Immature natural killer cell (primary cell): Measurements from ENCODE around the gene DNAJC19. TPM values are rescaled to one million over a fixed set of nuclear protein-coding genes. Genes with fewer than 3 reads are reported as not detected.
A peak's percentile ranks its signal among the peaks of the same experiment; 100 is the strongest.
"Not testable (repeated sequence)": the region's sequence is repeated elsewhere in the genome, so short reads cannot be mapped to it uniquely, and the experiment has no call there.

Experiments
- DNase-seq, 3 donors: peaks; one replicate each; pipeline ENCODE4 v3.0.0; 2022; ENCODE audit warnings: mixed read lengths in 1 of 3
- H3K27ac Mint-ChIP-seq, 6 donors: one replicate each; pipeline ENCODE4 v1.8.0; 2020; ENCODE audit warnings: mixed read lengths in 6 of 6, mild to moderate bottlenecking in 5 of 6, inconsistent platforms in 4 of 6, moderate library complexity in 3 of 6
- H3K27me3 Mint-ChIP-seq, 3 donors: one replicate each; pipeline ENCODE4 v1.8.0; 2020 to 2021; ENCODE audit warnings: low read depth in 3 of 3, mild to moderate bottlenecking in 3 of 3, mixed read lengths in 3 of 3, moderate library complexity in 3 of 3, inconsistent platforms in 1 of 3
- H3K36me3 Mint-ChIP-seq, 3 donors: one replicate each; pipeline ENCODE4 v1.8.0; 2020; ENCODE audit warnings: mixed read lengths in 3 of 3, inconsistent platforms in 2 of 3, mild to moderate bottlenecking in 2 of 3
- H3K4me1 Mint-ChIP-seq, 2 donors: one replicate each; pipeline ENCODE4 v1.8.0; 2020; ENCODE audit warnings: inconsistent platforms in 2 of 2, mild to moderate bottlenecking in 2 of 2, mixed read lengths in 2 of 2, moderate library complexity in 1 of 2
- H3K4me3 Mint-ChIP-seq, 5 donors: one replicate each; pipeline ENCODE4 v1.8.0; 2020; ENCODE audit warnings: mild to moderate bottlenecking in 5 of 5, mixed read lengths in 5 of 5, inconsistent platforms in 3 of 5, moderate library complexity in 3 of 5
- H3K9me3 Mint-ChIP-seq, 6 donors: one replicate each; pipeline ENCODE4 v1.8.0; 2020; ENCODE audit warnings: mild to moderate bottlenecking in 6 of 6, mixed read lengths in 6 of 6, inconsistent platforms in 4 of 6, moderate library complexity in 3 of 6
- polyA plus RNA-seq, 3 donors: library from polyadenylated mRNA; unstranded; fragments of 300-500 nt; fragmentation: Illumina TruSeq; gene quantifications; one replicate each; pipeline ENCODE4 v1.2.3, GENCODE V29; 2021

DNAJC19 gene
- polyA plus RNA-seq, result 10 to 100 TPM; 68.6 to 82.9 (median 71.9) TPM

GRCh38 chr3:180989291-180990163, at the start of gene DNAJC19:
DNAJC19 (minus strand) TSS chr3:180989736; CDS start chr3:180989602, 134 bp downstream.
- Mint-ChIP-seq H3K27ac (peak within 1 kb of the TSS; percentile 82 to 98 (median 96)), H3K4me1 (peaks cover 22 to 58% of the 10 kb centered on the region in 2 donors), H3K4me3 (peak within 1 kb of the TSS; percentile 90 to 99 (median 96))

DNA sequence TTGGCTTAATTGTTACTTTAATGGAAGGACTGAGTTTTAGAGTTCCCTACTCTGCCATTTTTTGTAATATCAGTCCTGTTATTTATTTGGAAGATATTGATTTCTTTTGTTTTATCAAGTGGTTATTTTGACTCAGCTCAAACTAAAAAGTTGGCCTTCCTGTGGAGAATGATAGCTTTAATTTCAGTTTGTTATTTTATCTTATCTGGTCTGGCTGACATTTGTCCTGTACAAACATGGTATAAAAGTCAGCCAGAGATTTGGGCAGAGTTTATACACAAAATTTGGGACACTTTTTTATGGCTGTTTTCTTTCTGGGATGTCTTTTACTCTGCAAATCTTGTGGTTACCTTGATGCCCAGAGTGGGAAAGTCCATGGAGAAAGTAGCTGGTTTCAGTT, 41.4 kb upstream of the DNAJC19 start:
- no peak overlapping the region for H3K4me3 Mint-ChIP-seq
- H3K36me3 Mint-ChIP-seq, result no peaks in the 10 kb centered on the region
- no peak for DNase-seq
- H3K27me3 Mint-ChIP-seq, result peaks cover 0 to 5% (median 3%) of the 10 kb centered on the region in 3 donors
- H3K9me3 Mint-ChIP-seq, result peaks cover 0 to 36% (median 8%) of the 10 kb centered on the region in 6 donors
- no peaks in the 10 kb centered on the region for H3K4me1 Mint-ChIP-seq
- no peak overlapping the region for H3K27ac Mint-ChIP-seq

More at GRCh38 chr3:180989291-180990163, at the start of gene DNAJC19:
- Mint-ChIP-seq H3K36me3 (peaks cover 0 to 4% (median 3%) of the 10 kb centered on the region in 3 donors), H3K27me3 (peaks cover 7 to 17% (median 17%) of the 10 kb centered on the region in 3 donors), H3K9me3 (no peaks in the 10 kb centered on the region)
- peak; percentile 91 to 93 (median 91) for DNase-seq

GRCh38 chr3:181025204-181025603, 35.7 kb upstream of the DNAJC19 start:
- no peak overlapping the region for H3K4me3 Mint-ChIP-seq
- H3K27me3 Mint-ChIP-seq, result peaks cover 0 to 6% (median 3%) of the 10 kb centered on the region in 3 donors
- H3K27ac Mint-ChIP-seq, result no peak overlapping the region
- H3K36me3 Mint-ChIP-seq, result no peaks in the 10 kb centered on the region
- H3K9me3 Mint-ChIP-seq, result peaks cover 2 to 30% (median 14%) of the 10 kb centered on the region in 6 donors
- no peaks in the 10 kb centered on the region for H3K4me1 Mint-ChIP-seq
- no peak for DNase-seq

DNA sequence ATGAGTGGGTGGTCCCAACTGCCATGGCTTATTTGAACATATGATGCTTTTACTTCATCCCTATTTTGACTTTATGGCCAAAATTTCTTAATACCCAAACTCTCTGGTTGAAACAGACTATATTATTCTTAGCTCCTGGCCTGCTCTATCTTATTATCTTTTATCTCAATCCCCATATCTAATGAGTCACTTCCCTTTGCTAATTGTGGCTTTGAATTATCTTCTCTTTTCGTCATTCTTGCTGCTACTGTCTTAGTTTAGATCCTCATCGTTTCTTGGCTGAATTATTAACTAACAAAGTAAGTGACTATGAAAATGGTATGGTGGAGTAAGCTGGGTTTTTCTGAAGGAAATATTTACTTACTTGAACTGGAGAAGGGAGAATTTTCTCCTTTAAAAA, 28.2 kb upstream of the DNAJC19 start:
- Mint-ChIP-seq H3K4me3 (no peak overlapping the region), H3K36me3 (no peaks in the 10 kb centered on the region), H3K9me3 (peaks cover 0 to 9% (median under 1%) of the 10 kb centered on the region in 6 donors), H3K4me1 (no peaks in the 10 kb centered on the region), H3K27me3 (peaks cover 0 to 7% (median 2%) of the 10 kb centered on the region in 3 donors), H3K27ac (no peak overlapping the region)
- DNase-seq, result no peak

DNA sequence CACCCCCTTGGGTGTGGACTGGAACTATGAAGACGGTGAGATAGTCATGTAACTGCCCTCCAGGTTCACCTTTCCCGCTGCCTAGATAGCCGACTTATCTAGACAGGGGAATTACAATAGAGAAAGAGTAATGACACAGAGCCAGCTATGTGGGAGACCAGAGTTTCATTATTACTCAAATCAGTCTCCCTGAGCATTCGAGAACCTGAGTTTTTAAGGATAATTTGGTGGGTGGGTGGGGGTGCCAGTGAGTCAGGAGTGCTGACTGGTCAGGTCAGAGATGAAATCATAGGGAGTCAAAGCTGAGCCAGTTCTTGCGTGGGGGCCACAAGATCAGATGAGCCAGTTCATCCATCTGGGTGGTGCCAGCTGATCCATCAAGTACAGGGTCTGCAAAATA, 19.7 kb upstream of the DNAJC19 start:
- Mint-ChIP-seq H3K9me3 (peaks cover 0 to 5% (median under 1%) of the 10 kb centered on the region in 6 donors), H3K4me3 (no peak overlapping the region), H3K27ac (no peak overlapping the region), H3K27me3 (peaks cover 0 to 4% (median 0%) of the 10 kb centered on the region in 3 donors), H3K36me3 (no peaks in the 10 kb centered on the region), H3K4me1 (no peaks in the 10 kb centered on the region)
- no peak for DNase-seq

DNA sequence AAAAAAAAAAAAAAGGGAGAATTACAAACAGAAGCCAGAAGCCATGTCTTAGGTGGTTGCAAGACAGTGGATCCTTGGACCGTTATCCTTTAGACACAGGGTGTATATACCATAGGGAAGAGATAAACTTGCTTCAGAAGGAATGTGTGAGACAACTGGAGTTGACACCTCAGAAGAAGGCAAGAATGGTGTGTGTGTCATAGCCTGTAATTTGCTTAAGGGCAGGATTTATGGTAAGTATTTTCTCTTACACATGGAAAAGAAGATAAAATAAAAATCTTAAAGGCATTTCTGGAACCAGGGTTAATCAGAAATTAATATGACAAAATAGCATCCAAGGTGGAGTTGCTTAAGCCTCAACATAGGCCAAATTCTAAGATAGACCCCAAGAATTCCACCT, 19.3 kb upstream of the DNAJC19 start:
- Mint-ChIP-seq H3K4me1 (no peaks in the 10 kb centered on the region), H3K4me3 (no peak overlapping the region), H3K27me3 (peaks cover 0 to 2% (median 0%) of the 10 kb centered on the region in 3 donors), H3K36me3 (no peaks in the 10 kb centered on the region), H3K27ac (no peak overlapping the region), H3K9me3 (peaks cover 0 to 5% (median under 1%) of the 10 kb centered on the region in 6 donors)
- no peak for DNase-seq

DNA sequence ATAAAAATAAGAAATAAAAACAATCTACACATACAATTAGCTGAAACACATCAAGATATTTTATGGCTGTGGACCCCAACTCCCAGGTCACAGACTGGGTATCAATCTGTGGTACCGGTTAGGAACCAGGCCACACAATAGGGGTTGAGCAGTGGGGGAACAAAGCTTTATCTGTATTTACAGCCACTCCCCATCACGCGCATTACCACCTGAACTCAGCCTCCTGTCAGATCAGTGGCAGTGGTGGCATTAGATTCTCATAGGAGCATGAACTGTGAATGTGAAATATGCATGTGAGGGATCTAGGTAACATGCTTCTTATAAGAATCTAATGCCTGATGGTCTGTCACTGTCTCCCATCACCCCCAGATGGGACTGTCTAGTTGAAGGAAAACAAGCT, 17.7 kb upstream of the DNAJC19 start:
- Mint-ChIP-seq H3K4me3 (no peak overlapping the region), H3K9me3 (peaks cover 5 to 11% (median 7%) of the 10 kb centered on the region in 6 donors), H3K27ac (no peak overlapping the region), H3K27me3 (peaks cover 0 to 2% (median 2%) of the 10 kb centered on the region in 3 donors), H3K36me3 (no peaks in the 10 kb centered on the region), H3K4me1 (no peaks in the 10 kb centered on the region)
- DNase-seq, result no peak

GRCh38 chr3:181006541-181006940, 17.0 kb upstream of the DNAJC19 start:
- peaks cover 0 to 2% (median 0%) of the 10 kb centered on the region in 3 donors for H3K36me3 Mint-ChIP-seq
- H3K4me1 Mint-ChIP-seq, result no peaks in the 10 kb centered on the region
- peaks cover 11 to 18% (median 14%) of the 10 kb centered on the region in 6 donors for H3K9me3 Mint-ChIP-seq
- H3K4me3 Mint-ChIP-seq, result no peak overlapping the region
- DNase-seq, result no peak
- peaks cover 0 to 6% (median 0%) of the 10 kb centered on the region in 3 donors for H3K27me3 Mint-ChIP-seq
- H3K27ac Mint-ChIP-seq, result no peak overlapping the region

GRCh38 chr3:181003469-181003868, 13.9 kb upstream of the DNAJC19 start:
- not testable (repeated sequence) for H3K27ac Mint-ChIP-seq, H3K4me1 Mint-ChIP-seq, H3K4me3 Mint-ChIP-seq, DNase-seq, H3K36me3 Mint-ChIP-seq
- H3K9me3 Mint-ChIP-seq, result peaks cover 17 to 31% (median 27%) of the 10 kb centered on the region in 6 donors
- peaks cover 0 to 18% (median 11%) of the 10 kb centered on the region in 3 donors for H3K27me3 Mint-ChIP-seq

DNA sequence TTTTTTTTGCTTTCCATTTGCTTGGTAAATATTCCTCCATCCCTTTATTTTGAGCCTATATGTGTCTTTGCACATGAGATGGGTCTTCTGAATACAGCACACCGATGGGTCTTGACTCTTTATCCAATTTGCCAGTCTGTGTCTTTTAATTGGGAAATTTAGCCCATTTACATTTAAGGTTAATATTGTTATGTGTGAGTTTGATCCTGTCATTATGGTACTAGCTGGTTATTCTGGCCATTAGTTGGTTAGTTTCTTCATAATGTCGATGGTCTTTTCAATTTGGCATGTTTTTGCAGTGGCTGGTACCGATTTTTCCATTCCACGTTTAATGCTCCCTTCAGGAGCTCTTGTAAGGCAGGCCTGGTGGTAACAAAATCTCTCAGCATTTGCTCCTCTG, 12.8 kb upstream of the DNAJC19 start:
- DNase-seq, H3K4me3 Mint-ChIP-seq, H3K4me1 Mint-ChIP-seq, H3K36me3 Mint-ChIP-seq, H3K27ac Mint-ChIP-seq: not testable (repeated sequence)
- Mint-ChIP-seq H3K27me3 (peaks cover 0 to 18% (median 11%) of the 10 kb centered on the region in 3 donors), H3K9me3 (peaks cover 18 to 31% (median 27%) of the 10 kb centered on the region in 6 donors)

GRCh38 chr3:180996415-180996932, 6.9 kb upstream of the DNAJC19 start:
- no peak for DNase-seq
- Mint-ChIP-seq H3K27me3 (peaks cover 5 to 33% (median 10%) of the 10 kb centered on the region in 3 donors), H3K27ac (no peak overlapping the region), H3K4me3 (no peak overlapping the region), H3K9me3 (peaks cover 7 to 13% (median 12%) of the 10 kb centered on the region in 6 donors), H3K4me1 (peaks cover 0 to under 1% of the 10 kb centered on the region in 2 donors), H3K36me3 (peaks cover 0 to 9% (median 1%) of the 10 kb centered on the region in 3 donors)

GRCh38 chr3:180990505-180990904, 969 bp upstream of the DNAJC19 start:
- Mint-ChIP-seq H3K36me3 (peaks cover 0 to 4% (median 3%) of the 10 kb centered on the region in 3 donors), H3K4me1 (peaks cover 22 to 54% of the 10 kb centered on the region in 2 donors), H3K4me3 (peak overlapping the region; percentile 90 to 99 (median 96))

DNA sequence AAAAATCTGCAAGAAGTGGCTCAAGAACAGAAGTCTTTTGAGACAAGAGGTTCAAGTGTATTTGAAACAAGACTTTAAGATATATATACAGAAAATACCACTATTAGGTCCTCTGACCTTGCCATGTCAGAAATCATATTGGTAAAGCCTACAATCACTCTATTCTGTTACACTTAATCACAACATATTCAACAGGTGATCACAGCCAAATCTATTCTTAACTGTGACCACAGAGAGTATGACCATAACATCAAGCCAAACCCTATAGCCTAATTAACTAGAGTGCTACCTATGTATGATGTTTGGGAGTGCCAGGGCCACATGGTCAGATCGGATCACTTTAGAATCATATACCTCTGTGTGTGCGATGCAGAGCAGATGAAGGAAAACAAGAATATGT, 2.2 kb downstream of the DNAJC19 start:
- peaks cover 23 to 58% of the 10 kb centered on the region in 2 donors for H3K4me1 Mint-ChIP-seq
- peaks cover 4 to 13% (median 11%) of the 10 kb centered on the region in 3 donors for H3K27me3 Mint-ChIP-seq
- H3K27ac Mint-ChIP-seq, result peak overlapping the region in 3 of 6 donors; percentile 18 to 56 (median 24)
- DNase-seq, result no peak
- H3K4me3 Mint-ChIP-seq, result peak overlapping the region in 1 of 5 donors; percentile 24
- H3K36me3 Mint-ChIP-seq, result peaks cover 0 to 4% (median 3%) of the 10 kb centered on the region in 3 donors
- no peaks in the 10 kb centered on the region for H3K9me3 Mint-ChIP-seq

More at GRCh38 chr3:180990505-180990904, 969 bp upstream of the DNAJC19 start:
- Mint-ChIP-seq H3K27ac (peak overlapping the region in 3 of 6 donors; percentile 41 to 95 (median 82)), H3K27me3 (peaks cover 7 to 17% (median 17%) of the 10 kb centered on the region in 3 donors), H3K9me3 (no peaks in the 10 kb centered on the region)
- no peak for DNase-seq

GRCh38 chr3:180986366-180986765, 3.2 kb downstream of the DNAJC19 start:
- H3K27ac Mint-ChIP-seq, result not testable (repeated sequence)

More at GRCh38 chr3:180986366-180986765, 3.2 kb downstream of the DNAJC19 start:
- H3K4me1 Mint-ChIP-seq, result peaks cover 23 to 56% of the 10 kb centered on the region in 2 donors
- H3K27me3 Mint-ChIP-seq, result peaks cover 4 to 13% (median 11%) of the 10 kb centered on the region in 3 donors
- H3K9me3 Mint-ChIP-seq, H3K4me3 Mint-ChIP-seq, DNase-seq, H3K36me3 Mint-ChIP-seq: not testable (repeated sequence)
